Smooth muscle cell (in vitro differentiated cells): ENCODE results near the gene HMGB2. TPM values are rescaled to one million over a fixed set of nuclear protein-coding genes. Genes with fewer than 3 reads are reported as not detected.

ENCODE experiments used
- DNase-seq: peaks from one replicate; lab custom pipeline; 2025; ENCODE audit not compliant: unreplicated experiment; lab: John Stamatoyannopoulos, UW
- H2AFZ ChIP-seq: fragments of 200-600 bp; sonication (generic); 2 replicates; pipeline ENCODE4 v1.6.0; 2016; ENCODE audit warnings: antibody characterized with exemption, low read depth, mild to moderate bottlenecking
- H3F3A ChIP-seq: fragments of 200-600 bp; sonication (generic); 2 replicates; pipeline ENCODE4 v1.6.0; 2017; ENCODE audit warnings: antibody characterized with exemption, low read depth
- H3K27ac ChIP-seq: fragments of 200-600 bp; sonication (generic); 2 replicates; pipeline ENCODE4 v1.5.1; 2016; ENCODE audit warnings: low read depth, mild to moderate bottlenecking
- H3K27me3 ChIP-seq: fragments of 200-600 bp; sonication (generic); 2 replicates; pipeline ENCODE4 v1.6.1; 2016; ENCODE audit warnings: low read depth, mild to moderate bottlenecking
- H3K36me3 ChIP-seq: fragments of 200-600 bp; sonication (generic); 2 replicates; pipeline ENCODE4 v1.5.1; 2016; ENCODE audit warnings: low read depth
- H3K4me1 ChIP-seq: fragments of 200-600 bp; sonication (generic); 2 replicates; pipeline ENCODE4 v1.5.1; 2016; ENCODE audit warnings: low read depth
- H3K4me2 ChIP-seq: fragments of 200-600 bp; sonication (generic); 2 replicates; pipeline ENCODE4 v1.6.0; 2016; ENCODE audit warnings: mild to moderate bottlenecking
- H3K4me3 ChIP-seq: fragments of 200-600 bp; sonication (generic); 2 replicates; pipeline ENCODE4 v1.5.1; 2016; ENCODE audit warnings: mild to moderate bottlenecking
- H3K79me2 ChIP-seq: fragments of 200-600 bp; sonication (generic); 2 replicates; pipeline ENCODE4 v1.6.0; 2016; ENCODE audit warnings: low read depth, mild to moderate bottlenecking
- H3K9ac ChIP-seq: fragments of 200-600 bp; sonication (generic); 2 replicates; pipeline ENCODE4 v1.6.0; 2016; ENCODE audit warnings: low read depth
- H3K9me3 ChIP-seq: fragments of 200-600 bp; sonication (generic); replicated peaks from 2 replicates; pipeline ENCODE4 v1.5.1; 2016; ENCODE audit warnings: low read depth
- H4K20me1 ChIP-seq: fragments of 200-600 bp; sonication (generic); 2 replicates; pipeline ENCODE4 v1.6.0; 2016; ENCODE audit warnings: low read depth
- WGBS: methylation state at CpG from one replicate; pipeline ENCODE4 v1.1.7; 2016; ENCODE audit warnings: low lambda C conversion rate; 5-methylcytosine and 5-hydroxymethylcytosine counted together
- polyA plus RNA-seq: library from polyadenylated mRNA; unstranded; fragments of >200 nt; fragmentation: Nextera tagmentation; extraction: Ambion mirVana; gene quantifications from 2 replicates; pipeline ENCODE4 v1.2.1, GENCODE V29; 2016
- total RNA-seq: library from RNA; depleted of rRNA; stranded (reverse); fragments of >200 nt; gene quantifications from 2 replicates; pipeline ENCODE4 v1.2.3, GENCODE V29; 2014
- TF ChIP-seq, protein P1 (sequence below): fragments of 200-600 bp; sonication (generic); IDR thresholded peaks from 2 replicates; pipeline ENCODE4 v1.5.1; 2017; ENCODE audit warnings: borderline replicate concordance, mild to moderate bottlenecking, antibody characterized with exemption; ENCODE audit not compliant: insufficient read depth, poor library complexity, severe bottlenecking

HMGB2 gene
- total and polyA plus RNA-seq, 2 experiments from 2014 or later: 22.6 to 54.9 TPM

DNA sequence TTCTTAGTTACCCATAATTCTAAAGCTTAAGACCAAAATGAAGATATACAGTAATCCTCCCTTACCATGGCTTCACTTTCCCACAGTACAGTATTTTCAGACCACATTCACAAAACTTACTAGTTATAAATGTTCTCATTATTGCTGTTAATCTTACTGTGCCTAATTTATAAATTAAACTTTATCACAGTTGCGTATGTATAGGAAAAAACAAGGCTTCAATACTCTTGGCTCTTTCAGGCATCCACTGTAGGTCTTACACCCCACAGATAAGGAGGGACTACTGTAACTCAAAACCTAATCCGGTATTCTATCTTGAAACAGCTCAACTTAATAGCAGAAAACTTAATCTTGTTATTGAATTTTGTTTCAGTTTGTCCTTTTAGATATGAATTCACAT, 3.6 kb downstream of the HMGB2 start:
- Histone ChIP-seq H3K4me3 (no peak overlapping the region), H3K4me2 (no peak overlapping the region), H4K20me1 (peaks cover 9% of the 10 kb centered on the region), H3K79me2 (peaks cover 39% of the 10 kb centered on the region), H2AFZ (no peak overlapping the region), H3F3A (peaks cover 13% of the 10 kb centered on the region), H3K4me1 (peaks cover 26% of the 10 kb centered on the region), H3K9ac (no peak overlapping the region), H3K27ac (no peak overlapping the region), H3K27me3 (no peaks in the 10 kb centered on the region), H3K36me3 (peaks cover 5% of the 10 kb centered on the region), H3K9me3 (no peaks in the 10 kb centered on the region)
- DNase-seq: no peak
- WGBS: 92% methylated on average over 2 of the region's 2 CpGs
- TF ChIP-seq, protein P1, sequence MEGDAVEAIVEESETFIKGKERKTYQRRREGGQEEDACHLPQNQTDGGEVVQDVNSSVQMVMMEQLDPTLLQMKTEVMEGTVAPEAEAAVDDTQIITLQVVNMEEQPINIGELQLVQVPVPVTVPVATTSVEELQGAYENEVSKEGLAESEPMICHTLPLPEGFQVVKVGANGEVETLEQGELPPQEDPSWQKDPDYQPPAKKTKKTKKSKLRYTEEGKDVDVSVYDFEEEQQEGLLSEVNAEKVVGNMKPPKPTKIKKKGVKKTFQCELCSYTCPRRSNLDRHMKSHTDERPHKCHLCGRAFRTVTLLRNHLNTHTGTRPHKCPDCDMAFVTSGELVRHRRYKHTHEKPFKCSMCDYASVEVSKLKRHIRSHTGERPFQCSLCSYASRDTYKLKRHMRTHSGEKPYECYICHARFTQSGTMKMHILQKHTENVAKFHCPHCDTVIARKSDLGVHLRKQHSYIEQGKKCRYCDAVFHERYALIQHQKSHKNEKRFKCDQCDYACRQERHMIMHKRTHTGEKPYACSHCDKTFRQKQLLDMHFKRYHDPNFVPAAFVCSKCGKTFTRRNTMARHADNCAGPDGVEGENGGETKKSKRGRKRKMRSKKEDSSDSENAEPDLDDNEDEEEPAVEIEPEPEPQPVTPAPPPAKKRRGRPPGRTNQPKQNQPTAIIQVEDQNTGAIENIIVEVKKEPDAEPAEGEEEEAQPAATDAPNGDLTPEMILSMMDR: no peak

DNA sequence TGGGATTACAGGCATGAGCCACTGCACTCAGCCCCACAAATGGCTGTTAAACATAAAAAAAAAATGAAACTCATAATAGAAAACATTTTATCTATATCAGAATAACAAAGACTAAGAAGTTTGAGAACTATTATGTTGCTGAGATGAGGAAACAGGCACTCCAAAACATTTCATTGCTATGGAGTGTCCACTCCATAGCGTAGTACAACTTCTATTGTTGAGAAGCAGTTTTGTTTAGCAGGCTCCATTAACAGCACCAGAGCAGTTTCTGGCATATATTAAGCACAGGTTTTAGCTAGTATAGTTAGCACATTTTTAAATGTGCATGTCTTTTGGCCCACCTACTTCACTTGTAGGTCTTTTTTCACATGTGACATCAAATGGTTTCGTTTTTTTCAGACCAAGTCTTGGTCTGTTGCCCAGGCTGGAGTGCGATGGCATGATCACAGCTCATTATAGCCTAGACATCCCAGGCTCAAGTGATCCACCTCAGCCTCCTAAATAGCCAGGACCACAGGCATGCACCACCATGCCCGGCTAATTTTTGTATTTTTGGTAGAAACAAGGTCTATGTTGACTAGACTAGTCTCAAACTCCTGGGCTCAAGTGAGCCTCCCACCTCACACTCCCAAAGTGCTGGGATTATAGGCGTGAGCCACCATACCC, 5.8 kb downstream of the HMGB2 start:
- no peaks in the 10 kb centered on the region for H3K9me3 ChIP-seq
- 98% methylated on average over 5 of the region's 5 CpGs for WGBS
- H3K27me3 ChIP-seq: no peaks in the 10 kb centered on the region
- H3K4me2 ChIP-seq: no peak overlapping the region
- H4K20me1 ChIP-seq: peaks cover 7% of the 10 kb centered on the region
- H3K4me1 ChIP-seq: peaks cover 24% of the 10 kb centered on the region
- no peak overlapping the region for H3K4me3 ChIP-seq
- no peak for DNase-seq
- no peak overlapping the region for H3K9ac ChIP-seq
- TF ChIP-seq, protein P1: no peak
- H3K27ac ChIP-seq: no peak overlapping the region
- no peak overlapping the region for H2AFZ ChIP-seq
- peaks cover 33% of the 10 kb centered on the region for H3K79me2 ChIP-seq
- H3K36me3 ChIP-seq: peaks cover 5% of the 10 kb centered on the region
- H3F3A ChIP-seq: peaks cover 8% of the 10 kb centered on the region

DNA sequence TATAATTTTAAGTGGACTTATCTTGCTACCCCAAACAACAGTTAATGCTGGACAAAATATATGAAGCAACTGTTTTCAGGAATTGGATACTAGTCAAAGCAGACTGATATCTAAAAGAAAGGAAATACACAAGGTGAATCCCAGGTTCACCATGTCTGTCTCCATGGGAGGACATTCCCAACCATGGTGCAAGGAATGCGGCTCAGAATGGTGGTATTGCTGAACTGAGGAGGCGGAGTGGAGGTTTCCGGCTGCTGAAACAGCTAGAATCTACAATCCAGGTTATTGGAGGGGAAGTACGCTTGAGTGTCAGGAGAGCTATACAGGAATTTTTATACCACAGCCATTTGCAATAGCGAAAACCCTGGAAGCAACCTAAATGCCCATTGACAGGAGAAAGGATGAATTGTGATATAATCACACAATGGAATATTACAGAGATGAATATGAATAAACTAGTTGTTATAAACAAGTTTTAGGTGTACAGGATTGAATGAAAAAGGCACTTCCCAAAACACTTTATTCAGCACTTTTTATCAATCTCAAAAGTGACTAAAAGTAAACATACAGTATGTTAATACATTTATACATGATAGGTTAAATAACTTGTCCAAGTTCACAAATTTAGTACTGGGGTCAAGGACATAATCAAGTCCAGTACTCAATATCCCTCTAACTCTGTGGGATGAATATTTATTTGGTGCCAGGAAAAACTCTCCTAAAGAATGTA, 9.0 kb downstream of the HMGB2 start:
- no peak for DNase-seq
- no peaks in the 10 kb centered on the region for H3K36me3 ChIP-seq
- H3K27ac ChIP-seq: no peak overlapping the region
- H3K4me1 ChIP-seq: no peaks in the 10 kb centered on the region
- H3K4me2 ChIP-seq: no peak overlapping the region
- no peak overlapping the region for H2AFZ ChIP-seq
- no peaks in the 10 kb centered on the region for H4K20me1 ChIP-seq
- H3K4me3 ChIP-seq: no peak overlapping the region
- WGBS: 93% methylated on average over 5 of the region's 5 CpGs
- H3F3A ChIP-seq: no peaks in the 10 kb centered on the region
- TF ChIP-seq, protein P1: no peak
- no peaks in the 10 kb centered on the region for H3K9me3 ChIP-seq
- H3K27me3 ChIP-seq: no peaks in the 10 kb centered on the region
- H3K79me2 ChIP-seq: peaks cover 3% of the 10 kb centered on the region
- no peak overlapping the region for H3K9ac ChIP-seq
